ENCODE results near the gene ROBO1.

Gene ROBO1

DNA sequence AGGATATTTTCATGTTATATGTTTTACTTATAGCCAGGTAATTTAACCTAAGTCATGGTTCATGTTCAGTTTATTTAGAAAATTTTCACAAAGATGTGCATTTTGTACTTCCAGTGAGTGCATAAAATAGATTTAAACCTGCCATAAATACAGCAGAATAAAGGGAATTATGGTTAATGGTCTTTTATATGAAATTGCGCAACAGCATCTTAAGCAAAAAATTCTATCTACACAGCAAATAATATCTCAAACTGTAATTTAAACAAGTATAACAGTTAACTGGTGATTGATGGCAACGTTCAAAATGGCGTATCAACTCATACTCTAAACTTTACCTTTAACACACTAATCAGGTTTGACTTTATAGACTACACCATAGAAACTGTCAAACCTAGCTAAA, 97.6 kb downstream of the ROBO1 start:
- DNase-seq (ENCODE audit: low read depth): no peak

DNA sequence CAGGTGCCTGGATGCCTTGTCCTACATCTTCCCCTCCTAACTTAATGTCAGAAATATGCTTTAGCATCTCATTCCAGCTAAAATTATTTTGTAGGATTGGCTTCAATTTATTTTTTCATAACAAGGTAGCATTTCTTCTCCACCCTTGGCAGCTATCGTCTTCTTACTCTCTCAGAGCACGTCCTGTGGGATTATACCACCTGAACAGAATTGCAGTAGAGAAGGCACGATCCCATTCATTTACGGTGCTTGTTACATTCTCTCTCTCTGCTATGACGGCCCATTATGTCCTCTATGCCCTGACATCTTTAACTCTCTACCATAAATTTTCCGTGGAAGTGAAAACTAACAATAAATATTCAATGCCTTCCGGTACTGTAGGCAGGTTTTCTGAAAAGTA, 103.3 kb downstream of the ROBO1 start:
- no peak for DNase-seq (ENCODE audit: low read depth)

DNA sequence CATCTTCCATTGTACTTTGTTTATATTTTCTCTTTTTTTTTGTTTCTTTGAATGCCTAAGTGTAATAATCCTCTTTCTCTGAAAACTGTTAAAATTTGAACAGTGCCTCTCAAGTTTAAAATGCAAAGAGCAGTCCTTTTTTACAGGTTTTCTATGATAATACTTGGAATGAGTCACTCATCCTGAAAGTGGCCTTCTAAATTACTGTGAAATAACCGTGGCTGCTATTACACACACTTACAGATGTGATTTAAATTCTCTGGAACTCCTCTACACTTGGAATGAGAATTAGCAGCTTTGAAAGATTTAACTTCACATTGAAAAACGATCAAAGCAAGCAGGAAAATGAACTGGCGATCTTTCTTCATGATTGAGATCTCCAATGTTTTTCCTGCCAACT, 105.9 kb downstream of the ROBO1 start:
- DNase-seq (ENCODE audit: low read depth): no peak

DNA sequence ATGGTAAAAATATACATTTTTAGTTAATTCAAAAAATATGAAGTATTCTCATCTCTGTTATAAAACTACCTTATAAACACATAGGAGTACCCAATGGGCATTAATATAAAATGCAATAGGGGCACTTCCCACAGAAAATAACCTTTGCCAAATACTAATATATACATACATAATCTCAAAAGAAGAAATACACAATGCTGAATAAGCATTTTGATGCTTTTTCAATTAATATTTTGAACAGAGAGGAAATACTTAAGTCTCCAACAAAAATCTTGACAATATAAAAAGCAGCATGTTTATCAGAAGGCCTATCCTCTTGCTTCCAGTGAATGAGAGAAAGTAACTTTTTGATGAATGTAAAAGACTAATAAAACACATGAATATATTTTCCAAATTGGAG, 110.7 kb downstream of the ROBO1 start:
- DNase-seq (ENCODE audit: low read depth): no peak

DNA sequence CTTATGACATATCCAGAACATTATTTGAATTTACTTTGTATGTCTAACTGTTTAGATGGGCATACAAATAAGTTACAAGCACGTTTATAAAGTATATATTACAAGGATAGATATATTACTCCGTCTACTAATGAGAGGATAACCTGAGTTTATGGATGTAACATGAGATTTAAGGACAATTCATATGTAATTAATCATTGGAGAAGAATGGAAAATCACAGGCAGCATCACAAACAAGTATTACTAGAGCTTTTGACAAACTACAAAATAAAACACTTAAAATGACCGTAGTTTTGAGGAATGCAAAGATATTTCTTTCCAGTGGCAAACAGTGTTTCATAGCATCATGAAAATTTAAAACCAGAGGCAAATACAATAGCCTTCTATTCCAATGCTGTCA, 113.8 kb downstream of the ROBO1 start:
- no peak for DNase-seq (ENCODE audit: low read depth)

DNA sequence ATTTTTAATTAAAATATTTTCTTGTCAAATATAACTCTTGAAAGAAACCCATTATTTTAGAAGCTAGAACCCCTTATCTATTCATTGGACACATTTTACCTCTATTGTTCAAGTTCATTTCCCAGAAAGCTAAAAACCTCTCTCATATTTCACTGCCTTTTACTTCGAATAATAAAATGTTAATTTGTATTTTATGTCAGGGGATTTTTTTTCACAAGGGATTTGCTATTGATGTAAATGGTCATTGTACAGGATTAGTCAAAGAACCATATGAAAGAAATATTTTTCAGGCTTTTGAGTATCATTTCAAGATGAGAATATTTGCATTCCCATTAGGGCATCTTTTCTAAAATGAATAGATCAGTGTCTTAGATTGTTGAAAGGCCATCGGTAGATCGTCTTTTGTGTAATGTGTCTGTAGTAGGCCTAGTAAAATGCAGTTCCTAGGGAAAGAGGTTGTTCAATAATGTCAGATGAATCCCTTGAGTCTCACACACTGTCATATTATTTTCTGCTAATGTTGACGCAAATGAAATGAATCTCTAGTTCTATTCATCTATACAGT, 114.5 kb downstream of the ROBO1 start:
- no peak for DNase-seq (ENCODE audit: low read depth)

DNA sequence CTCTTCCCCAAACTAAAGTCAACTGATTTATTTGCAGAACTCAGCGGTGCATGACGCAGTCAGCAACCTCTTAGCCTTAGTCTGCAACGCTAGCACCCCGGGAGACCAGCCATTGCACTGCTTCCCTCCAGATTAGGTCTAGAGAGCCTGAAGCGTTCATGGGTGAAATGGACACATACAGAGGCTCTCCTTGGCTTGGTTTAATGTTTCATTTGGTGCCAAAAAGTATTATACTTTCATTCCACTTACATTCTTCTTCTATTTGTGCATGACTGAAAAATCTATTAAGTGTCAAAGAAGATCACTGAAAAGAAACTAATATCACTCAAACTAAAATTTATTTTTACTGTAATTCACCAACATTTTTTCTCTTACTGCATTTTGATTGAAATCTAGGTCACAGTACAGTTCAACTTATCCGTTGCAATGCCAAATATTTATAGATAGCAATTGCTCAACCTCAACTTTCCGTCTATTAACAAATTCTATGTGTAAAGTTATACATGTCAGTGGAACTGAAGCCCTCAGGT, 116.2 kb downstream of the ROBO1 start:
- DNase-seq (ENCODE audit: low read depth): no peak

DNA sequence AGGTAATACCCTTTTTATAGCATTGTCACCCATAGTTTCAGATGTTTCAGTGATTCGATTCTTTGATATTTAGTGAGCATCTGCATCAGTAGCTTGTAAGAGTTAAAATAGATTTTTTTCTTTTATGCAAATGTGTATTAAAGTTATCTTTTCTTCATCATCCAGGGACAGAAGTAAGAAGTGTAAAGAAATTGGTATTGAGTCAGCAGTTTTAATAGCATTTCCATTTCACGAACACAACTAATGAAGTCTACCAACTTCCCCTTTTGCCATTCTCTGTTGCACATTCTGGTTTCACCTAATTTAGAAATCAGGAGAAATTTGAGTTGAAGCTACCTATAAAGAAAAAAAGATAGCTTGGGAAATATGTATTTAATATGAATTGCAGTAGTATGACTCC, 127.9 kb downstream of the ROBO1 start:
- no peak for DNase-seq (ENCODE audit: low read depth)

DNA sequence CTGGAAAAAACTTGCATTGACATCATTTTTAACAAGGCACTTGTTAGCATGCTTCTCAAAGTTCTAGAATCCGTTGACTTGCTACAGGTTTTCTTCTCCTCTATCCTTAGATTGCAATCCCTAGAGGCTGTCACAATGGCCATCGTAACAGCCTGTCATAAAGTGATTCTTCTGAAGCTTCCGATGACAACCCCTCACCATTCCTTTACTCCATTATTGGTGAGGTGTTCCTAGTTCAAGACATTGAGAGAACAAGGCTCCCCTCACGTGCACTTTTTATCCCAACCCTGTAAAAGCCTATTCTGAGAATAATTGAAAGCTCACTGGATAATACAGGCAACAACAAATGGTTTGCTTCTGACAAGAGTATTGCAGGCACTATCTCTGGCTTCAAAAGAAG, 131.4 kb downstream of the ROBO1 start:
- no peak for DNase-seq (ENCODE audit: low read depth)

DNA sequence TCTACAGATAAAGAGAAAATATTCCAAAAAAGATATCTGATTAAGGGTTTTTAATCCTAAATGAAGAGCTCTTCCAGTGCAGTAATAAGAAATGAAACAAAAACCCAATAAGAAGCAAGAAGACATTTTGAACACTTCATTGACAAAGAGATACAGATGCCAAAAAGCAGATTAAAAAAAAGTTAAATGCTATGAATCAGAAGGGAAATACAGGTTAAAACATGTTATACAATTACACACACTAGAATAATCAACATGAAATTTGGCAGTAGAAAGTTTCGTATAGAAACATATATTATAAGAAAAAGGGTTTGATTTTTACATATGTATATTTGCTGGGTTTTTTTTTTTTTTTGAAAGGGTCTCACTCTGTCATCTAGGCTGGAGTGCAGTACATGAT, 135.0 kb downstream of the ROBO1 start:
- no peak for DNase-seq (ENCODE audit: low read depth)

DNA sequence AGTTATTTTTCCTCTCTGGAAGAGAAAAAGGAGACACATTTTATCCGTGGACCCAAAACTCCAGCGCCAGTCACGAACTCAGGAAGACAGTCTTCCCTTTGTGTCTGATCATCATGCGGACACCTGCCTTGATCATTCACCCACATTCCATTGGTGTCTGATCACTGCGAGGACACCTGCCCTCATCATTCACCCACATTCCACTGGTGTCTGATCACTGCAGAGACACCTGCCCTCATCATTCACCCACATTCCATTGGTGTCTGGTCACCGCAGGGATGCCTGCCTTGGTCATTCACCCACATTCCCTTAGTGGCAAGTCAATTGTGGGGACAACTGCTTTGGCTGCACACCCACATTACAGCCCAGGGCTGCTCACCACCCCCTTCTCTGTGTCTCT, 148.9 kb downstream of the ROBO1 start:
- no peak for DNase-seq (ENCODE audit: low read depth)

DNA sequence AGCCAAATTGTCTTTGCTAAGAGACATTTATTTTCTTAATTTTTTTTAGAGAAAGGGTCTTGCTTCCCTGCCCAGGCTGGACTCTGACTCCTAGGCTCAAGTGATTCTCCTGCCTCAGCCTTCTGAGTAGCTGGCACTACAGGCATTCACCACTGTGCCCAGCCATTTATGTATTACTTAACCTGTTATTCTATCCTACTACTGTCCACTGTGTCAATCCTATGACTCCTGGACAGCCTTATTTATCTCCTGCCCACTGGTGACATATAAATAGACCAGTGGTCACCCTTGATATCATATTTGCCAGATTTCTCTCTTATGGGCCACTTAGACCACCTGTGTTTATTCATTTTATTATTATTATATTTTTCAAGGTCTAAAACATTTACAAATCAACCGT, 161.4 kb downstream of the ROBO1 start:
- DNase-seq (ENCODE audit: low read depth): no peak

DNA sequence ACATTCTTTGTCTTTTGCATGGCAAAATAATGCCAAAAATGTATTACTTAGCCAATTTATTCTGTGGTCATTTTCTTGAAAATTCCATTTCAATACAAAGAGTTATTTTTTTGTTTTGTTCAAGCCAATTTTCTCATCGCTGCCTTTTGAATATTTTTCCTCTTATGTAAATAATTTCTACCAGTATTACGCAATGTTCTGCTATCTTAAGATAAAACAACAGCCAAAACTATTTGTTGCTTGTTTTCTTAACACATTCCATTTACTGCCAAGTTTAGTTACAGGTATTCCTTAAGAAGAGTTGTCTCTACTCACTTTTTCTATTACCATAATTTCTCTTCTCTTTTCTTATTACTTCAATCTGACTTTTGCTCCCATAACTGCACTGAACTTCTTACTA, 163.1 kb downstream of the ROBO1 start:
- DNase-seq (ENCODE audit: low read depth): no peak

DNA sequence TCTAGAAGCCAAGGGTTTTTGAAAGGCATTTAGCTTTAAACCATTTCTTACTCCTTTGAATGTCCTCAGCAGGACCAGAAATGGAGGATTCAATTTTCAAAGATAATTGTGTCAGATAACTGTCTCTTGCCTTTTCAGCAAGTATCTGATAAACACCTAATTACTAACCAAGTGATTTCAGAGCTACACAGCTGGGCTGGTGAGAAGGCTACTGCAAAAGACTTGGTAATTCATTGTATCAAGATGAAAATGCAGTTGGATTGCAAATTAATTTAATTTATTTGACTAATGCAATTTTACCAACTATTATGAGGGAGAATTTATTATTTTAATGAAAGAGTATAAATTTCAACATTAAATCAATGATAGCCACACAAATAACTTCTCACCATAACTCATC, 165.4 kb downstream of the ROBO1 start:
- DNase-seq (ENCODE audit: low read depth): no peak

DNA sequence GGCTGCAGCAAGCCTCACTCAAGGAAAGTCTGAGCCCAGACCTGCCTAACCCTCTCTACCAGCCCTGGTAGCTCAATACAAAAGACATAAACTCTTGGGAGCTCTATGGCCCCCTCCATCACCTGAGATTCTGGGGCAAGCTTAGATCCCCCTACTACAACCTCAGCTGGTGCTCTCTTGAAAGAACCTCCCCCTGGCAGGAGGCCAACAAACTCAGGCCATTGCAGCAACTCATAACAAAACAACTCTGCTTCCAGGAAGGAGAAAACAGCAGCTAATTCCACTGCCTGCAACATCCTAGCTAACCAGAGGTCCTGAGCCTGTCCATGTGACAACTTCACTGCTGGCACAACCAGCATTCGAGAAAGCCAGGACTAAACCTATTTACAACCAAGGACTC, 169.2 kb downstream of the ROBO1 start:
- DNase-seq (ENCODE audit: low read depth): no peak

DNA sequence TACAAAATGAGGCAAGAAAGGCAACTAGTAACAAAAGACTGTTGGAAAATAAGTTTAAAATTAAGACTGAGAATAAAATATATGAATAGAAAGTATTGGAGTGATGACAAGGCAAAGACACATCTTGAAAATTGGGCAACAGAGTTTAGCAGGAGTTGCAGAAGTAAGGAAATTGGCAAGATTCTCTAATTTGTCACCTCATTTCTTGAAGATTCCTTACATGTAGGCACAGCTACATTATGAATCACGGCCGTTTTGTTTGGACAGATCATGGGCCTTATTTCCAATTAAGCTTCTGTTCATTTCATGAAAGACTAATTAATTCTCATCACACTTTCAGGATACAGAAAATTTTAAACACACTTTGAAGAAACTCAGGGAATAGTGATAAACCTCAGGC, 170.1 kb downstream of the ROBO1 start:
- no peak for DNase-seq (ENCODE audit: low read depth)

DNA sequence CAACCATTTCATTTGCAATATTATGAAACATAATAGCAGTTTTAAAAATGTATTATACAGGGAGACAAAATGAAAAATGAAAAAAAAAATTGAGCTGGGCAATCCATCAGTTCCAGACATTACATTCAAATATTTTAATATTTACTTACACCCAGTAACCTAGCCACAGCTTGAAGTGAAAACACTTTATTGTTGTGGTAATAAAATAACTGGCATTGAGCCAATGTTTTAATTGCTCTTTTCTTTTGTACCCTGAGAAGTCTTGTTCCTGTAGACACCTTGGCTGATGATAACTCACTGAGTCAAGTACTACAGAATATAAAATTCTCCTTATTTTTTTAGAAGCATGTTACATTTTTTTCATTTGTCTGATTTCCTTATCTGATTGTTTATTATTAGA, 180.6 kb downstream of the ROBO1 start:
- DNase-seq (ENCODE audit: low read depth): no peak

DNA sequence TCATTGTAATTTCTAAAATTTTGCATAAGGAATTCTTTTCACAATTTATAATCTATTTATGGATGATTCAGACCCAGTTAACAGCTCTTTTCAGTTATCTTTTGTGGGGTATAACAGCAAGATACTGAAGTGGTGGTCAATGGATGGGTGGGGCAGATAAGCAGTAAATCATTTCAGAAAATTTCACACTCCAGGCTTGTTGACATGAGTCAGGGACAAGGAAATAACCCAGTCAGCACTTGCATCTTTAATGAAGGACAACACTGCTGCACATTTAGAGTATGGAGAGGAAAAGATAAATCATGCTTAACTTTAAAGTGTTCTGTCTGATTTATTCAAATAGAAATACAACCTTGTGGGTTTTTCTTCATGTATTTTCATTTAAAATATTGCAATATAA, 181.6 kb downstream of the ROBO1 start:
- no peak for DNase-seq (ENCODE audit: low read depth)

DNA sequence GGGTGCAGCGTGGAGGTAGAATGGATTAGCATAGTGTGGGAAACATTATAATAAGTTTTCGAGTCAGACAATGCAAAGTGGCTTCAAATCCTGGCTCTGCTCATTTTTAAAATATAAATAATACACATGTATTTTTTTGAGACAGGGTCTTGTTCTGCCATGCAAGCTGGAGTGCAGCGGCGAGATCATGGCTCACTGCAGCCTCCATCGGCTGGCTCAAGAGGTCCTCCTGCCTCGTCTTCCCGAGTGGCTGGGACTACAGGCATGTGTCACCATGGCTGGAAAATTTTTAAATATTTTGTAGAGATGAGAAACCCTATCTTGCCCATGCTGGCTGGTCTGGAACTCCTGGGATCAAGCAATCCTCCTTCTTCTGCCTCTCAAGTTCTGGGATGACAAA, 194.9 kb downstream of the ROBO1 start:
- no peak for DNase-seq (ENCODE audit: low read depth)

DNA sequence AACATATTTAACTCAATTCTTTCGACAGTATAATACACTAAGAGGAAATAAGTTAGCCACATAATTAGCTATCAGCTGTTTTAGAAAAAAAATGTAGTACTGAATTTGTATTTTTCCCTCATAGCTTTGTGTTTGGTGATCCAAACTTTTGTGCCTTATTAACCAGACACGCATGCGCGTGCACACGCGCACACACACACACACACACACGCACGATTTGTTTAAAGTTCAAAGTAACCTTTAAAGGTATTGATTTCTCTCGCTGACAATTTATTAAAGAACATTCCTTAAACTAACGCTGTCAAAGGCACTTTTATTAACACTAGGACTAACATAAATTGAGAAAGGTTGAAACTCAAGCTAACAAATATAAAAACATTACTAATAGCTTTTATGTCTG, 198.9 kb downstream of the ROBO1 start:
- no peak for DNase-seq (ENCODE audit: low read depth)

DNA sequence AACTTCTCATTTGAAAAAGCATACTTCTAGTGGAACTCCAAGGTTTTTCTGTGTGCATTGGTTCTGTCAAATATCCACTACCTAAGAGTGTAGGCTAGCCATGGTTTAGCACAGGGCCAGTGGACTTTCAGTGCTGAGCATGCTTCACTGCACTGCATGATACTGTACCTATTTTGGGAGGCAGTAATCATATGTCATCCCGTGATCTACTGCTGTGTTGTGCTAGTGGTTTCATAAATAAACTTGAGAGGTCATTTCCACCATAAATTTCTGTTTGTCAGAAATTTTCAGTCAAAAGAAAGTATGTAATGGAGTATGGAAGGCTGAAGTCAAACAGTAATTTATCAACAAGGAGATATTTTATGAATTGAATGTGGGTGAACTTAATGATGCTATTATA, 203.6 kb downstream of the ROBO1 start:
- DNase-seq (ENCODE audit: low read depth): no peak

DNA sequence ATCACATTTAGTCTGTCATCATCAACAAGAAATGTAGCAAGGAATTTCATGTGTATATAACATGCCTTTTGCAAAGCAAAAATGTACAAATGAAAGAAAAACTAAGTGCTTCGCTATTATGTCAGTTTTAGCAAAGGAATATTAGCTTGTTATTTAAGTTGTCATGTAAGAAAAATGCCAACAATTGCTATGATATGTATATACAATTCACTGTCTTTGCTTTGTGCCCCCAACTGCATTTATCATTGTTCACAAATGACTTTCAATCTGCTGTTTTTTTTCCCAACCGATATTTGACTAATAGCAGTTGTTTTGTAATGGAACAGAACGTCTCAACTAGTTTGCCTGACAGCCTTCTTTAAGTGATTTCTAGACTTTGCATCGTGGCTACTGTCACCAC, 207.1 kb downstream of the ROBO1 start:
- no peak for DNase-seq (ENCODE audit: low read depth)

DNA sequence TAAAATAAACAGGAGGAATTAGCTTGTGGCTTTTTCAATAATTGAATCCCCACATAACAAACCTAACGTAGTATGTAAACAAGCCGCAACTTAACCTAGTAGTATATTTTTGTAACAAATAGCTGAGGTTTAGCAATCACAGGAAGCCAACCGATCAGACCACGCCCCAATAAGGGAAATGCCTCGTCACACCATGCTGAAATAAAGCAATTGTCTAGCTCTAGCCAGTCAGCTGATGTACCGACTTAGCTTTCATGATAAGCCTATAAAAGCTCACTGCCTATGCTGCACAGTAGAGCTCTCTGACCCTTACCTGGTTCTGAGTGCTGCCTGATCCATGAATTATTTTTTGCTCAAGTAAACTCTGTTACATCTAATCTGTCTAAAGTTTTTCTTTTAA, 208.9 kb downstream of the ROBO1 start:
- no peak for DNase-seq (ENCODE audit: low read depth)

DNA sequence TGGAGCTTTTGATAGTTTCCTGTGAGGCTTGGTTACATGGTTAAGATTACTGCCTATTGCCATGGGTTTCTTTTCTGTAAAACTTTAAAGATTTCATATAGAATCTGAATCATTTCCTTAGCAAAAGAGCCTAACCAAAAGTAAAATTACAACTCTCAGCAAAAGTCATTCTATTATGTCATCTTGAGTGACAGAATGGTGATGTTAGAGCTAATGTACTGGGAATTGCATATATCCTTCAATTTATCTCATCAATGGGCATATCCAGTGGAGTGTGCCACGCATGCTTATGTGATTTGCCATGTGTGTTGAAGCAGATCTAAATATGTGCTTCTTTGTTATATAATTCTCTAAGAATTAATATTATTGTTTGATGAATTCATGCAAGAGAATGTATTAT, 212.1 kb downstream of the ROBO1 start:
- DNase-seq (ENCODE audit: low read depth): no peak

DNA sequence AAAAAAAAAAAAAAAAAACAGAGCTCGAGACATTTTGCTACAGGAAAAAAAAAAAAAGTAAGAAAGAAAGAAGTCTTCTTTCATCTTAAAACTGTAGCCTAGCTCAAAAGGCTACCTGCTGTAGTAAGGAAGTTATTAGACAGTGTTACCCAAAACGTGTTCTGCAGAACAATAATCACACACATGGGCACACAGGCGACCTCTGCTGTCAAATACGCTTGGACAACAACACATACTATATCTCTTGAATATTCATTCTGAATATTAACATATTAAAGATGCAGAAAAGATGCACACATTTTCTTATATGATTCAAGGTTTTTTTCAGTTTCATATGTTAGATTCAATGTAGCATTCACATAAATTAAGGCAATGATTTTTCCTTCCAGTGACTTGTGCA, 215.8 kb downstream of the ROBO1 start:
- no peak for DNase-seq (ENCODE audit: low read depth)

Data from GM04504 (cell line).